Measurements from ENCODE around the gene PCNT.

The PCNT gene, protein sequence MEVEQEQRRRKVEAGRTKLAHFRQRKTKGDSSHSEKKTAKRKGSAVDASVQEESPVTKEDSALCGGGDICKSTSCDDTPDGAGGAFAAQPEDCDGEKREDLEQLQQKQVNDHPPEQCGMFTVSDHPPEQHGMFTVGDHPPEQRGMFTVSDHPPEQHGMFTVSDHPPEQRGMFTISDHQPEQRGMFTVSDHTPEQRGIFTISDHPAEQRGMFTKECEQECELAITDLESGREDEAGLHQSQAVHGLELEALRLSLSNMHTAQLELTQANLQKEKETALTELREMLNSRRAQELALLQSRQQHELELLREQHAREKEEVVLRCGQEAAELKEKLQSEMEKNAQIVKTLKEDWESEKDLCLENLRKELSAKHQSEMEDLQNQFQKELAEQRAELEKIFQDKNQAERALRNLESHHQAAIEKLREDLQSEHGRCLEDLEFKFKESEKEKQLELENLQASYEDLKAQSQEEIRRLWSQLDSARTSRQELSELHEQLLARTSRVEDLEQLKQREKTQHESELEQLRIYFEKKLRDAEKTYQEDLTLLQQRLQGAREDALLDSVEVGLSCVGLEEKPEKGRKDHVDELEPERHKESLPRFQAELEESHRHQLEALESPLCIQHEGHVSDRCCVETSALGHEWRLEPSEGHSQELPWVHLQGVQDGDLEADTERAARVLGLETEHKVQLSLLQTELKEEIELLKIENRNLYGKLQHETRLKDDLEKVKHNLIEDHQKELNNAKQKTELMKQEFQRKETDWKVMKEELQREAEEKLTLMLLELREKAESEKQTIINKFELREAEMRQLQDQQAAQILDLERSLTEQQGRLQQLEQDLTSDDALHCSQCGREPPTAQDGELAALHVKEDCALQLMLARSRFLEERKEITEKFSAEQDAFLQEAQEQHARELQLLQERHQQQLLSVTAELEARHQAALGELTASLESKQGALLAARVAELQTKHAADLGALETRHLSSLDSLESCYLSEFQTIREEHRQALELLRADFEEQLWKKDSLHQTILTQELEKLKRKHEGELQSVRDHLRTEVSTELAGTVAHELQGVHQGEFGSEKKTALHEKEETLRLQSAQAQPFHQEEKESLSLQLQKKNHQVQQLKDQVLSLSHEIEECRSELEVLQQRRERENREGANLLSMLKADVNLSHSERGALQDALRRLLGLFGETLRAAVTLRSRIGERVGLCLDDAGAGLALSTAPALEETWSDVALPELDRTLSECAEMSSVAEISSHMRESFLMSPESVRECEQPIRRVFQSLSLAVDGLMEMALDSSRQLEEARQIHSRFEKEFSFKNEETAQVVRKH (N-terminal part only)

GRCh38 chr21:46323710-46324389, at the start of gene PCNT, which contains the start of gene C21orf58:
PCNT (plus strand) TSS chr21:46324156; CDS start chr21:46324229, 73 bp downstream.
C21orf58 (minus strand) TSS chr21:46323870; CDS start chr21:46322738, 1,132 bp downstream.
- peak; percentile 98 for DNase-seq

DNA sequence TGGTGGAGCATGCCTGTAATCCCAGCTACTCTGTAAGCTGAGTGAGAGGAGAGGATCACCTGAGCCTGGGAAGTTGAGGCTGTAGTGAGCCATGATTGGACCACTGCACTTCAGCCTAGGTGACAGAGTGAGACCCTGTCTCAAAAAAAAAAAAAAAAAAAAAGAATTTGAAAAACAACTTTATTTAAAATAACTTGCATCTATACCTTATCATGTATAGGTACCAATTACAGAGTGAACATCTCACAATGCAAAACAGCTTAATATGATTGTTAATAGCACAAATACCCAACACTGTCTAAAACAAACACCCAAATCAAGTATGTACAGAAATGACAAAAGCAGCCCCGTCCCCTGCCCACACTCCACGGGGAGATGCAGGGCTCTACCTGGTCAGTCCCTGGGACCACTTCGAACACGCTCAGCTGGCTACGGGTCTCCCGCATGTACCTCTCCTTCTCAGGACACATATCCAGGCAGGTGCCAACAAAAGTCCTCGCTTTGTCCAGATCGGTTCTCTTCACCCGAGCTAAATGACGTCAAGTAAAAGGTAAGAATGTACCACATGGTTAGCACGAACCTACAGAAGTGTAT, 49.1 kb upstream of the PCNT start:
- DNase-seq = no peak

DNA sequence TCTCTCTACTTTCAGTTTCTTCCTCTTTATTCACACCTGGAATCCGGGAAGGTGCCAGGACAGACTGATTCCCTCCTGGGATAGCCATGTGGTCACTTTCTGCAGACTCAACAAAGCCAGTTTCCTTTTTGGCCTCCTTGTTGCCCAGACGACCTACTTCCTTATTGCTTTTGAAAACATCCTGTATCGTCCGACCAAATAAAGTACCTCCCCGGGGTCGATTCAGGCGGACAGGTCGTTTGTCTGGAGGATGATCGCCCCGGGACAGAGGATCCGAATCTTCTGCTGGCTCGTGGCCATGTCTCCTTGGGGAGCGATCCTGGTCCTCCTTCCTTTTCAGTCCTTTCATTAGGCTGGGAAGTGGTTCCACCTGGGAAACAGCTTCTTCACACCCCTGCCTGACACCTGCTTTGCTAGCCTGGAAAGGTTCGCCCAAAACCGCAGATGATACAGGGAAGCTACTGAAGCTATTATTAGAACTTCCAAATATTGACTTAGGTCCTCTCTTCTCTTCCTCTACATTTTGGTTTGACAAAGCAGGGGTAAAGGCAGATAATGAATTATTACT, 39.8 kb upstream of the PCNT start:
- peak; percentile 41 for DNase-seq

GRCh38 chr21:46284733-46285132, 39.2 kb upstream of the PCNT start:
- DNase-seq = no peak

- DNase-seq = no peak
Observed at GRCh38 chr21:46285206-46285661, 38.7 kb upstream of the PCNT start, which contains the start of gene MCM3AP. MCM3AP (minus strand) TSS chr21:46285611; CDS start chr21:46285286, 325 bp downstream.

DNA sequence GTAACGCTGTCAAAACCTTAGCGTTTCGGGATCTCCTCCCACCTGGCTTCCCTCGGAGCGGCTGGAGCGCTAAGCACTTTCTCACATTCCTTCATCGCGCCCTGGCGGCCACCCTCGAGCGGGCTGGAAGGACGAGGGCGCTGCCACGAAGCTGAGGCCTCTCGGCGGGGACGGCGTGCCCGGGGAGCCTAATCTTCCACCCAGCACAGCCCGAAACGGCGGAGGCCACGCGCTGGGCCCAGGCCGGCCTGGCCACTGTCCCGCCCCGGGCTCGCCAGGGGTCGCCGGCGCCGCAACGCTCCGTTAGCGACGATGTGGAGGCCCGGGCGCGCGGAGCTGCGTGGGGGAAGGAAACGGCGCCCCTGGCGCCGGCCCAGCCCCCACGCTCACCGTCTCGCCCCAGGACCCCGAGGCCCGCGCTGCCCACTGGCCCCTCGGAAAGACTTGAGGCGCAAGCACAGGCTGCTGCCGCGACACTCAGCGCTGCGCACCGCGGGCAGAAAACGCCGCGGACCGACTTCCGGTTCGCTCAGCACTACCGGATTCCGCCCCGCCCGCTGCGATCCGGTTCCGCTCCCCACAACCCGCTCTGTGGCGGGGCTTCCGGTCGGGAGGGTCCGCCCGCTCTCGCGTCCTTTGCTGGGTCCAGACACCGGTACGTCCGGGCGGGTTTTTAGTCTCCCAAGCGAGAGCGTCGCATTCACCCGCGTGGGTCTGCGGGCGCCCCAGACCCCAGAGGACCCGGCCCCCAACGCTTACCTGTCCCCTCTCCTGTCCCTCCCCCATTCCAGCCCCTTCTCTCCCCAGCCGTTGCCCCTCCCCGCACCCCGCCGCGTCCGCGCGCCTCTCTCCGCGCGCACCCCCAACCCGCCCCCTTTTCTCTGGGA, 38.0 kb upstream of the PCNT start, which contains the start of gene YBEY:
Gene YBEY, plus strand, starts transcription at position 582 of the 887 bp plus-strand sequence. CDS start 572 bp downstream, outside the sequence.
- peak; percentile 94 for DNase-seq

- no peak for DNase-seq
Observed at GRCh38 chr21:46286648-46287002, 37.3 kb upstream of the PCNT start.

- DNase-seq = no peak
Observed at GRCh38 chr21:46287541-46287940, 36.4 kb upstream of the PCNT start.

GRCh38 chr21:46289655-46290179, 34.2 kb upstream of the PCNT start:
- DNase-seq = no peak

DNA sequence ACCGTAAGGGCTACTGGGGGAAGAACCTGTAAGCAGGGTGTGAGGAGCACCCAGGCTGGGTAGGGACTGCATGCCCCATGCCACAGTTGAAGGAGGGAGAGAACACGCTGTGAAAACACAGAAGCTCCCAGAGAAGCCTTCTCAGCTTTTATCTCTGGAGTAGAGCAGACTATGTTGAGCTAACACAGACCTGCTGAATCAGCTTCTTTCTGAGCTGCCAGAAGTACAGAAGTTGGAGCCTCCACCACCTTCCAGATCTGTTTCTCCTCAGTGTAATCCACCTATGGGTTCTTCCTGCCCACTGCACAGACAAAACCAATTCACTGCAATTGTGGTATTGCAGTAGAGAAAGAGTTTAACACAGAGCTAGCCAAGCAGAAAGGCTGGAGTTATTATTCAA, 32.4 kb upstream of the PCNT start:
- no peak for DNase-seq

DNA sequence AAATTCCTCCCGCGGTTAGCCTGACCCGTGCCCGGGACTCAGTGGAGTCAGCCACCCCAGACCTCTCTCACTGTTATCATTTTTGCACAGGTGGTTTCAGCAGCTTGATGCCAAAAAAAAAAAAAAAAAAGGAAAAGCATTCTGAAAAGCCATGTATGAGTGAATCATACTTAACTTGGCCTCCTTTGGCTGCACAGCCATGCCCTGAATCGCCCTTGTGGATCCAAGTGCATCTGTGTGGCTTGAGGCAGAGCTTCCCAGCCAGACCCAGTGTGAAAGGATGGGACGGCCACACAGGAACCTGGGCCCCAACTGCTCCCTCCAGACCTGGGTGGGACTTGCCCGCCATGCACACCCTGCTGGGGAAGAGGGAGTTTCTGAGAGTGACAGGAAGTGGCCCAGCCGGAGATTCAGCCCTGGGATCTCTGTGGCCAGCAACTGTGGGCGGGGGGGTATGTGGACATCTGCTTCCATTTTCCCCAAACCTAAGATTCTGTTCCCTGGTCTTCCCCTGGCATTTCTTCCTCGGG, 29.2 kb upstream of the PCNT start:
- peak; percentile 79 for DNase-seq

DNA sequence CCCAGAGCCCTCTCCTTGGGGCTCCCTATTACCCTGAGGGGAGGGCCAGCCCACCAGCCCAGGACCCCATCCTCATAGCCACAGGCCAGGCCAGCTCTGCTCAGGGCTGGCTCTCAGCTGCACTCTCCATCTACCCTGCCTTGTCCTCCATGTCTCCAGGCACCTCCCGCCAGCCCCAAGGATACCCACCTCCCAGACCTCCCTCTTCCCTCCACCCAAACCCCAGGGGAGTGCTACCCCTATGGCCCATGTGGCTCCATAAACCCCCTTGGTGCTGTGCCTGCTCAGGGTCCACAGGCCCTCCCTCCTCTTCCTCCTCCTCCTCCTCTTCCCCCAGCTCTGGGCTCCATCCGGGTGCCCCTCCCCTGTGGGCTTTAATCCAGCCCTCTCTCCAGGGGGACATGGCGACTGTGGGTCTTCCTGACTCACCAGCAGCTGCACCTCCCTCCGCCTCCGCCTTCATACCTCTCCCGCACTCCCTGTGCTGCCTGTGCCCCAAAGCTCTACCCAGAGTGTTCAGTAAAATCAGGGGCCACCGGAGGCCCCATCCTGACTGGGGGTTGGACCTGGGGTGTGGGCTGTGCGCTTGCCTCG, 28.7 kb upstream of the PCNT start:
- DNase-seq = no peak

- peak; percentile 95 for DNase-seq
Observed at GRCh38 chr21:46295996-46296752, 27.8 kb upstream of the PCNT start.

DNA sequence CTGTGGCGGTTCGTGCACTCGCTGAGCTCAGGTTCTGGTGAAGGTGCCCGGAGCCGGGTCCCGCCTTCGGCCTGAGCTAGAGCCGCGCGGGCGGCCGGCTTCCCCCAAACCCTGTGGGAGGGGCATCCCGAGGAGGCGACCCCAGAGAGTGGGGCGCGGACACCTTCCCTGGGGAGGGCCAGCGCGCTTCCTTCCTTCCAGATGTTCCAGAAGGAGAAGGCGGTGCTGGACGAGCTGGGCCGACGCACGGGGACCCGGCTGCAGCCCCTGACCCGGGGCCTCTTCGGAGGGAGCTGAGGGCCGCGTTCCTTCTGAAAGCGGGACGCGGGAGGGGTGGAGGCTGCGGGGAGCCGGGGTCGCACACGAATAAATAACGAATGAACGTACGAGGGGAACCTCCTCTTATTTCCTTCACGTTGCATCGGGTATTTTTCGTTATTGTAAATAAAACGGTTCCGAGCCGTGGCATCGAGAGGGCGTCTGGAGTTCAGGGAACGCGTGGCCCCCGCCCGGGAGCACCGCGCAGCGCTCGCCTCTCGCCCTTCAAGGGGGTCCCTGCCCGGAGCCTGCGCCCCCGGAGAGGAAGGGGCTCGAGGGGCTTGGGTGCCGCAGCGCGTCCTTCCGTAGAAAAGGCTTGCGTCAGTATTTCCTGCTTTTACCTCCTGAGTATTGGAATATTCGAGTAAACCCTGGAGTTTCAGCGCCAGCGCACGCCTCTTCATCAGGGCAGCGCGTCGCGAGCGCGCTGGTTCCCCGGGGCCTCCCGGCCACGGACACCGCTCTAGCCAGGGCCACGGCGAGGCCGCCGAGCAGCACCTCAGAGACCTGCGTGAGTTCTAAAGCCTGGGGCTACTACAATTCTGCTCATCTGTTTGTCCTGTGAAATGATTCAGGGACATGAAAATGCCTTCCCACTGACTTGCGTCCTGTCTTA, 26.4 kb upstream of the PCNT start:
- no peak for DNase-seq

DNA sequence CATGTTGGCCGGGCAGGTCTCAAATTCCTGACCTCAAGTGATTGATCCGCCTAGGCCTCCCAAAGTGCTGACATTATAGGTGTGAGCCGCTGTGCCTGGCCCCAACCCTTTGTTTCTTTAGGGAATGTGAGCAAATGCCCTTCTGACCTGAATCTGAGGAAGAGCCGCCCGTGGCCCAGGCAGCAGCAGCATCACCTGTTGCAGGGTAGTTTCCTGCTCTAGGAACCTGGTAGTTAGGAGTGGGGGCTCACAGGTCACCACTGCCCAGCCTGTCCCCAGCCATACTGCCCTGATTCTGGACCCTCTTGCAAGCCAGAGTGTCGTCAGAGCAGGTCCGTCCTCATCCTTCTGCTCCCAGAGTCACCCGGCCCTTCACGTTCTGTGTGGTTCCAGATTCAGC, 24.8 kb upstream of the PCNT start:
- DNase-seq = no peak

GRCh38 chr21:46301759-46302158, 22.2 kb upstream of the PCNT start:
- no peak for DNase-seq

DNA sequence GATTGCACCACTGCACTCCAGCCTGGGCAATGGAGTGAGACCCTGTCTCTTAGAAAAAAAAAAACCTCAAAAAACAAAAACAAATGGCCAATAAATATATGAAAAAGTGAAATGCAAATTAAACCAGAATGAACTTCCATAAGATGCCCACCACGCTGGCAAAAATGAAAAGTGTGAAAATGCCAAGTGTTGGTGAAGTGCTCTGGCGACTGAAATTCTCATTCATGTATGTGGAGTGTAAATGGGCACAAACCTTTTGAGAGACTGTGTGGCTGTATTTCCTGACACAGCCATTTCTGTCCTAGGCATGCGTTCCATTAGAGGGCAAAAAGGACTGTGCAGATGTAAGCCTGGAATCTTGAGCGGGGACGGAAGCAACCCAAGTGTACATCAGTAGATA, 19.5 kb upstream of the PCNT start:
- DNase-seq = no peak
